H1 (cell line): ENCODE measurements around the gene SAT2. TPM values are rescaled to one million over a fixed set of nuclear protein-coding genes. Genes with fewer than 3 reads are reported as not detected.

Source experiments
- ASH2L ChIP-seq: fragments of 200-600, 300-600 bp; sonication (generic); IDR thresholded peaks from one replicate; pipeline ENCODE4 v1.7.1; 2017; ENCODE audit warnings: low read length
- CEBPB ChIP-seq: IDR thresholded peaks from 2 replicates; pipeline ENCODE4 v1.6.1; 2012; ENCODE audit warnings: low read depth, low read length
- CHD1 ChIP-seq: IDR thresholded peaks from 2 replicates; pipeline ENCODE4 v1.6.1; 2012; ENCODE audit warnings: low read depth, low read length, improper control_type of control experiment
- CHD2 ChIP-seq: IDR thresholded peaks from 2 replicates; pipeline ENCODE4 v1.6.1; 2012; ENCODE audit warnings: low read length, improper control_type of control experiment
- CREB1 ChIP-seq: IDR thresholded peaks from 2 replicates; pipeline ENCODE4 v1.6.1; 2012; ENCODE audit warnings: inconsistent platforms
- CTBP2 ChIP-seq: IDR thresholded peaks from 2 replicates; pipeline ENCODE4 v1.7.0; 2011; ENCODE audit warnings: borderline replicate concordance, mild to moderate bottlenecking, moderate library complexity, mixed read lengths, low read length; ENCODE audit not compliant: insufficient read depth, insufficient read length
- EZH2 ChIP-seq: fragments of 200-600 bp; sonication (generic); IDR thresholded peaks from 2 replicates; pipeline ENCODE4 v1.7.1; 2012; ENCODE audit warnings: low read depth, mild to moderate bottlenecking, moderate library complexity, low read length, inconsistent platforms; ENCODE audit not compliant: severe bottlenecking
- GABPA ChIP-seq: IDR thresholded peaks from 2 replicates; pipeline ENCODE4 v1.6.1; 2011; ENCODE audit warnings: mild to moderate bottlenecking, low read length, moderate library complexity, borderline replicate concordance; ENCODE audit not compliant: insufficient read depth
- JUND ChIP-seq: IDR thresholded peaks from 2 replicates; pipeline ENCODE4 v1.6.1; 2011; ENCODE audit warnings: mild to moderate bottlenecking, improper control_type of control experiment, low read length
- KDM4A ChIP-seq: IDR thresholded peaks from one replicate; pipeline ENCODE4 v1.7.1; 2012; ENCODE audit warnings: low read depth, mild to moderate bottlenecking, moderate library complexity, low read length, inconsistent platforms; ENCODE audit not compliant: severe bottlenecking
- MAFK ChIP-seq: IDR thresholded peaks from 2 replicates; pipeline ENCODE4 v1.6.1; 2012; ENCODE audit warnings: low read depth, mild to moderate bottlenecking, improper control_type of control experiment, low read length
- MAX ChIP-seq: IDR thresholded peaks from 2 replicates; pipeline ENCODE4 v1.6.1; 2012; ENCODE audit warnings: inconsistent platforms
- NRF1 ChIP-seq: IDR thresholded peaks from 2 replicates; pipeline ENCODE4 v1.6.1; 2011; ENCODE audit warnings: mild to moderate bottlenecking, low read depth, low read length, improper control_type of control experiment
- POLR2A ChIP-seq, 2 experiments: IDR thresholded peaks; 1 replicate in 1 of 2; 2 replicates in 1 of 2; pipeline ENCODE4 v1.6.1; 2011; ENCODE audit warnings: low read depth in 2 of 2, low read length in 2 of 2, mild to moderate bottlenecking in 2 of 2; ENCODE audit errors: control extremely low read depth in 1 of 2
- POLR2AphosphoS5 ChIP-seq: IDR thresholded peaks from 2 replicates; pipeline ENCODE4 v1.6.1; 2011; ENCODE audit warnings: low read depth, low read length
- RFX5 ChIP-seq: IDR thresholded peaks from 2 replicates; pipeline ENCODE4 v1.6.1; 2011; ENCODE audit warnings: low read depth, low read length, improper control_type of control experiment, borderline replicate concordance
- RXRA ChIP-seq: IDR thresholded peaks from 2 replicates; pipeline ENCODE4 v1.6.1; 2011; ENCODE audit warnings: low read depth, mild to moderate bottlenecking, low read length, moderate library complexity; ENCODE audit not compliant: insufficient read depth
- SIRT6 ChIP-seq: IDR thresholded peaks from one replicate; pipeline ENCODE4 v1.7.1; 2012; ENCODE audit warnings: low read length, inconsistent platforms
- SUZ12 ChIP-seq: fragments of 200-600 bp; sonication (generic); IDR thresholded peaks from 2 replicates; pipeline ENCODE4 v1.6.1; 2012; ENCODE audit warnings: mild to moderate bottlenecking, inconsistent platforms, low read length, moderate library complexity, mixed read lengths
- TAF7 ChIP-seq: optimal IDR thresholded peaks from 2 replicates; pipeline ENCODE3; 2011; ENCODE audit warnings: low read depth, mild to moderate bottlenecking, inconsistent platforms, low read length, moderate library complexity, borderline replicate concordance
- TCF12 ChIP-seq: IDR thresholded peaks from 2 replicates; pipeline ENCODE4 v1.6.1; 2011; ENCODE audit warnings: low read depth, mild to moderate bottlenecking, low read length
- YY1 ChIP-seq: IDR thresholded peaks from 2 replicates; pipeline ENCODE4 v1.6.1; 2011; ENCODE audit warnings: low read depth, mild to moderate bottlenecking, low read length
- ZNF274 ChIP-seq: IDR thresholded peaks from 2 replicates; pipeline ENCODE4 v1.7.0; 2012; ENCODE audit warnings: low read length, borderline replicate concordance; ENCODE audit errors: extremely low read depth
- polyA plus RNA-seq, 7 experiments: library from polyadenylated mRNA; depleted of rRNA in 3 of 7; stranded (reverse) in 5 of 7; unstranded in 2 of 7; fragments of >200 nt in 5 of 7; fragments of 200-250 nt in 2 of 7; gene quantifications; 1 replicate in 5 of 7; 2 replicates in 1 of 7; 4 replicates in 1 of 7; pipeline versions ENCODE4 v1.2.1 to v1.2.3, GENCODE V29; 2011 to 2013; ENCODE audit warnings: missing spikeins in 2 of 7, mixed read lengths in 2 of 7
- total RNA-seq: library from RNA; stranded (reverse); fragmentation: NEBNext Ultra II Directional; extraction: Animal tissue kit (Norgen Biotek cat#: 25700); gene quantifications from 2 replicates; pipeline ENCODE4 v1.2.1, GENCODE V29; 2021
- TF ChIP-seq, protein P1 (sequence below): IDR thresholded peaks from 2 replicates; pipeline ENCODE4 v1.6.1; 2012; ENCODE audit warnings: inconsistent platforms

SAT2 gene
- total and polyA plus RNA-seq, 2 of the 8 experiments (the other 6 are each of a cell fraction or from before 2014, with no cell fraction given) = 36.4 to 72.3 TPM

DNA sequence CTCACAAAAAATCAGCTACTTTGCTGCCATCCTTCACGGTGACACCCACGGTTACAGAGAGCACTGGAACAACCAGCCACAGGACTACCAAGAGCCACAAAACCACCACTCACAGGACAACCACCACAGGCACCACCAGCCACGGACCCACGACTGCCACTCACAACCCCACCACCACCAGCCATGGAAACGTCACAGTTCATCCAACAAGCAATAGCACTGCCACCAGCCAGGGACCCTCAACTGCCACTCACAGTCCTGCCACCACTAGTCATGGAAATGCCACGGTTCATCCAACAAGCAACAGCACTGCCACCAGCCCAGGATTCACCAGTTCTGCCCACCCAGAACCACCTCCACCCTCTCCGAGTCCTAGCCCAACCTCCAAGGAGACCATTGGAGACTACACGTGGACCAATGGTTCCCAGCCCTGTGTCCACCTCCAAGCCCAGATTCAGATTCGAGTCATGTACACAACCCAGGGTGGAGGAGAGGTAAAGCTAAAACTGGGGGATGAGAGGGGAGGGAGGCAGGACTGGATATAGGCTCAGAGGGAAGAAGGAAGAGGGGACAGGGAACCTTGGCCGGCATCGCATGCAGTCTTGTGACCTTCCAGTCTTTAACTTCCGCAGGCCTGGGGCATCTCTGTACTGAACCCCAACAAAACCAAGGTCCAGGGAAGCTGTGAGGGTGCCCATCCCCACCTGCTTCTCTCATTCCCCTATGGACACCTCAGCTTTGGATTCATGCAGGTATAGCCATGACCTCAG, 47.6 kb downstream of the SAT2 start (continued):
- TF ChIP-seq MAFK (no peak), ASH2L (no peak), TAF7 (peak; percentile 1), CREB1 (no peak), POLR2A (IDR thresholded peaks at IDR 0.05; ENCODE audit: control extremely low read depth in 1 of 2, low read depth in 2 of 2, low read length in 2 of 2) (peak in 1 of 2 experiments; percentile 70; a peak in 1 of 3 replicates), MAX (no peak), POLR2AphosphoS5 (peak; percentile 90), ZNF274 (no peak), YY1 (no peak), SIRT6 (no peak), NRF1 (no peak), JUND (no peak), TCF12 (no peak), CEBPB (no peak), RXRA (no peak), RFX5 (no peak), CTBP2 (no peak), CHD1 (no peak), KDM4A (no peak), SUZ12 (no peak), EZH2 (no peak), GABPA (no peak), CHD2 (no peak)
- TF ChIP-seq, protein P1, sequence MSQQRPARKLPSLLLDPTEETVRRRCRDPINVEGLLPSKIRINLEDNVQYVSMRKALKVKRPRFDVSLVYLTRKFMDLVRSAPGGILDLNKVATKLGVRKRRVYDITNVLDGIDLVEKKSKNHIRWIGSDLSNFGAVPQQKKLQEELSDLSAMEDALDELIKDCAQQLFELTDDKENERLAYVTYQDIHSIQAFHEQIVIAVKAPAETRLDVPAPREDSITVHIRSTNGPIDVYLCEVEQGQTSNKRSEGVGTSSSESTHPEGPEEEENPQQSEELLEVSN = no peak
